HUES6 (cell line): ENCODE measurements around the gene SLC30A1.

Experiments
- H3K27ac ChIP-seq: 2 replicates; pipeline ENCODE4 v1.7.0; 2013; ENCODE audit warnings: low read depth, mild to moderate bottlenecking, low read length, inconsistent platforms
- H3K27me3 ChIP-seq: 2 replicates; pipeline ENCODE4 v1.6.1; 2013; ENCODE audit warnings: low read length; ENCODE audit not compliant: control insufficient read depth, insufficient read depth
- H3K36me3 ChIP-seq: 2 replicates; pipeline ENCODE4 v1.6.1; 2013; ENCODE audit warnings: low read length; ENCODE audit not compliant: control insufficient read depth, insufficient read depth
- H3K4me1 ChIP-seq: 2 replicates; pipeline ENCODE4 v1.6.1; 2013; ENCODE audit warnings: low read length; ENCODE audit not compliant: control insufficient read depth, insufficient read depth
- H3K4me3 ChIP-seq: 2 replicates; pipeline ENCODE4 v1.5.1; 2013; ENCODE audit warnings: low read depth, low read length
- H3K9ac ChIP-seq: one replicate; pipeline ENCODE4 v1.6.1; 2013; ENCODE audit warnings: mild to moderate bottlenecking, low read length
- H3K9me3 ChIP-seq: 2 replicates; pipeline ENCODE4 v1.6.1; 2013; ENCODE audit warnings: low read depth, low read length; ENCODE audit not compliant: control insufficient read depth, insufficient read depth

The SLC30A1 gene

GRCh38 chr1:211616231-211616964, 37.4 kb upstream of the SLC30A1 start:
- peaks cover 8% of the 10 kb centered on the region; the same call in 1 of the 2 replicates for H3K4me1 ChIP-seq
- H3K27ac ChIP-seq = no peak overlapping the region
- H3K9ac ChIP-seq = no peak overlapping the region
- no peaks in the 10 kb centered on the region for H3K27me3 ChIP-seq
- no peaks in the 10 kb centered on the region for H3K36me3 ChIP-seq
- no peak overlapping the region for H3K4me3 ChIP-seq
- H3K9me3 ChIP-seq = no peaks in the 10 kb centered on the region

GRCh38 chr1:211614615-211615014, 35.7 kb upstream of the SLC30A1 start:
- Histone ChIP-seq H3K9me3 (no peaks in the 10 kb centered on the region), H3K4me1 (peaks cover 11% of the 10 kb centered on the region; the same call in 1 of the 2 replicates), H3K27ac (no peak overlapping the region), H3K9ac (no peak overlapping the region), H3K4me3 (no peak overlapping the region), H3K36me3 (no peaks in the 10 kb centered on the region), H3K27me3 (no peaks in the 10 kb centered on the region)

GRCh38 chr1:211613951-211614350, 35.0 kb upstream of the SLC30A1 start:
- H3K4me3 ChIP-seq = no peak overlapping the region
- peaks cover 11% of the 10 kb centered on the region; the same call in 1 of the 2 replicates for H3K4me1 ChIP-seq
- H3K9ac ChIP-seq = no peak overlapping the region
- H3K36me3 ChIP-seq = no peaks in the 10 kb centered on the region
- no peaks in the 10 kb centered on the region for H3K9me3 ChIP-seq
- H3K27me3 ChIP-seq = no peaks in the 10 kb centered on the region
- H3K27ac ChIP-seq = no peak overlapping the region

- Histone ChIP-seq H3K9me3 (no peaks in the 10 kb centered on the region), H3K27ac (no peak overlapping the region), H3K36me3 (no peaks in the 10 kb centered on the region), H3K27me3 (no peaks in the 10 kb centered on the region), H3K4me1 (peaks cover 11% of the 10 kb centered on the region; the same call in 1 of the 2 replicates), H3K4me3 (no peak overlapping the region), H3K9ac (no peak overlapping the region)
Measured at GRCh38 chr1:211613108-211613947, 34.4 kb upstream of the SLC30A1 start.

- Histone ChIP-seq H3K36me3 (no peaks in the 10 kb centered on the region), H3K4me3 (no peak overlapping the region), H3K9me3 (no peaks in the 10 kb centered on the region), H3K27me3 (no peaks in the 10 kb centered on the region), H3K9ac (no peak overlapping the region), H3K27ac (no peak overlapping the region), H3K4me1 (peaks cover 11% of the 10 kb centered on the region; the same call in 1 of the 2 replicates)
Measured at GRCh38 chr1:211612786-211613107, 33.8 kb upstream of the SLC30A1 start.

- Histone ChIP-seq H3K4me3 (no peak overlapping the region), H3K9me3 (no peaks in the 10 kb centered on the region), H3K4me1 (peaks cover 11% of the 10 kb centered on the region; the same call in 1 of the 2 replicates), H3K27ac (no peak overlapping the region), H3K9ac (no peak overlapping the region), H3K36me3 (no peaks in the 10 kb centered on the region), H3K27me3 (no peaks in the 10 kb centered on the region)
Measured at GRCh38 chr1:211611818-211612217, 32.9 kb upstream of the SLC30A1 start.

GRCh38 chr1:211610779-211611556, 32.0 kb upstream of the SLC30A1 start:
- peaks cover 11% of the 10 kb centered on the region; the same call in 1 of the 2 replicates for H3K4me1 ChIP-seq
- H3K36me3 ChIP-seq = no peaks in the 10 kb centered on the region
- H3K9me3 ChIP-seq = no peaks in the 10 kb centered on the region
- no peak overlapping the region for H3K27ac ChIP-seq
- no peak overlapping the region for H3K4me3 ChIP-seq
- H3K9ac ChIP-seq = no peak overlapping the region
- H3K27me3 ChIP-seq = no peaks in the 10 kb centered on the region

- no peak overlapping the region for H3K4me3 ChIP-seq
- peaks cover 11% of the 10 kb centered on the region; the same call in 1 of the 2 replicates for H3K4me1 ChIP-seq
- H3K9ac ChIP-seq = no peak overlapping the region
- no peaks in the 10 kb centered on the region for H3K27me3 ChIP-seq
- no peaks in the 10 kb centered on the region for H3K9me3 ChIP-seq
- no peaks in the 10 kb centered on the region for H3K36me3 ChIP-seq
- no peak overlapping the region for H3K27ac ChIP-seq
Measured at GRCh38 chr1:211609120-211610024, 30.4 kb upstream of the SLC30A1 start.

GRCh38 chr1:211607754-211608473, 29.0 kb upstream of the SLC30A1 start:
- Histone ChIP-seq H3K27ac (no peak overlapping the region), H3K4me3 (no peak overlapping the region), H3K27me3 (no peaks in the 10 kb centered on the region), H3K9me3 (no peaks in the 10 kb centered on the region), H3K36me3 (no peaks in the 10 kb centered on the region), H3K4me1 (peaks cover 7% of the 10 kb centered on the region; the same call in 1 of the 2 replicates), H3K9ac (no peak overlapping the region)
